K562 (cell line): ENCODE measurements around the gene PIH1D1. TPM values are rescaled to one million over a fixed set of nuclear protein-coding genes. Genes with fewer than 3 reads are reported as not detected.
A peak's percentile ranks its signal among the peaks of the same experiment; 100 is the strongest.

ENCODE experiments used
- BRCA1 ChIP-seq, 2 experiments: fragments of 450-650 bp in 1 of 2; sonication (generic) in 1 of 2; formaldehyde crosslinking in 1 of 2; IDR thresholded peaks; 2 replicates each; pipeline versions ENCODE4 v1.5.0 to v1.6.1; 2017 to 2020; ENCODE audit warnings: mild to moderate bottlenecking in 1 of 2, missing genetic modification reagents in 1 of 2
- ETS1 ChIP-seq: conservative IDR thresholded peaks from 2 replicates; pipeline ENCODE4 v1.6.1; 2011; ENCODE audit warnings: low read depth, mild to moderate bottlenecking, low read length; ENCODE audit not compliant: control insufficient read depth
- HNRNPH1 ChIP-seq: fragments of 200-400 bp; formaldehyde crosslinking; optimal IDR thresholded peaks from 2 replicates; pipeline ENCODE3; 2017; ENCODE audit warnings: low read depth, mild to moderate bottlenecking, low read length, moderate library complexity
- KLF1 ChIP-seq: fragments of 450-650 bp; IDR thresholded peaks from 2 replicates; pipeline ENCODE4 v1.6.1; 2016; ENCODE audit warnings: missing genetic modification characterization, missing compliant biosample characterization
- KLF16 ChIP-seq: IDR thresholded peaks from 2 replicates; pipeline ENCODE4 v1.6.1; 2016; ENCODE audit warnings: antibody characterized with exemption
- MCM5 ChIP-seq: fragments of 450-650 bp; IDR thresholded peaks from 2 replicates; pipeline ENCODE4 v1.6.1; 2016; ENCODE audit warnings: low read depth
- MTA3 ChIP-seq: fragments of 450-650 bp; formaldehyde crosslinking; IDR thresholded peaks from 2 replicates; pipeline ENCODE4 v1.6.1; 2017; ENCODE audit warnings: mild to moderate bottlenecking, borderline replicate concordance
- PURB ChIP-seq: sonication (generic); formaldehyde crosslinking; IDR thresholded peaks from 2 replicates; pipeline ENCODE4 v1.9.0; 2021; ENCODE audit warnings: low read depth, mild to moderate bottlenecking, missing genetic modification reagents
- RBM14 ChIP-seq: fragments of 200-400 bp; formaldehyde crosslinking; IDR thresholded peaks from 2 replicates; pipeline ENCODE4 v1.6.1; 2018; ENCODE audit warnings: low read depth, mild to moderate bottlenecking, low read length, moderate library complexity, borderline replicate concordance; ENCODE audit not compliant: insufficient read depth
- SAP30 ChIP-seq: fragments of 200-600 bp; sonication (generic); IDR thresholded peaks from 2 replicates; pipeline ENCODE4 v1.6.1; 2012; ENCODE audit warnings: borderline replicate concordance, low read depth, mild to moderate bottlenecking, moderate library complexity, low read length, control low read depth, inconsistent platforms; ENCODE audit not compliant: insufficient read depth, poor library complexity, severe bottlenecking
- SNIP1 ChIP-seq: fragments of 450-650 bp; IDR thresholded peaks from 2 replicates; pipeline ENCODE4 v1.7.1; 2017; ENCODE audit warnings: low read depth, mild to moderate bottlenecking
- SRSF9 ChIP-seq: fragments of 200-400 bp; formaldehyde crosslinking; IDR thresholded peaks from 2 replicates; pipeline ENCODE4 v1.6.1; 2017; ENCODE audit warnings: low read depth, low read length, borderline replicate concordance
- TAF15 ChIP-seq: fragments of 200-400 bp; formaldehyde crosslinking; IDR thresholded peaks from 2 replicates; pipeline ENCODE4 v1.6.1; 2017; ENCODE audit warnings: mild to moderate bottlenecking, low read depth, low read length, moderate library complexity
- TFAP4 ChIP-seq: sonication (generic); formaldehyde crosslinking; IDR thresholded peaks from 2 replicates; pipeline ENCODE4 v1.8.0; 2022; ENCODE audit warnings: missing genetic modification reagents, mild to moderate bottlenecking, moderate library complexity, borderline replicate concordance
- XRCC3 ChIP-seq: fragments of 450-650 bp; IDR thresholded peaks from 2 replicates; pipeline ENCODE4 v1.6.1; 2017; ENCODE audit warnings: mild to moderate bottlenecking, moderate library complexity
- ZBTB7A ChIP-seq: IDR thresholded peaks from 2 replicates; pipeline ENCODE4 v1.6.1; 2011; ENCODE audit warnings: low read depth, mild to moderate bottlenecking, low read length, moderate library complexity, borderline replicate concordance; ENCODE audit not compliant: control insufficient read depth
- ZNF212 ChIP-seq: fragments of 450-650 bp; formaldehyde crosslinking; IDR thresholded peaks from 2 replicates; pipeline ENCODE4 v1.4.0; 2020; ENCODE audit warnings: mild to moderate bottlenecking
- ZNF277 ChIP-seq: fragments of 250-450 bp; sonication (Bioruptor Pico); IDR thresholded peaks from 2 replicates; pipeline ENCODE4 v1.8.0; 2022; ENCODE audit warnings: inconsistent platforms, mild to moderate bottlenecking, moderate library complexity, borderline replicate concordance
- polyA plus RNA-seq, 8 experiments: library from polyadenylated mRNA; depleted of rRNA in 4 of 8; stranded (reverse) in 5 of 8; unstranded in 3 of 8; fragments of >200 nt; fragmentation: Nextera tagmentation in 2 of 8; fragmentation: Illumina TruSeq in 1 of 8; extraction: Ambion mirVana in 2 of 8; extraction: Trizol in 1 of 8; gene quantifications; 2 replicates each; pipeline versions ENCODE4 v1.2.1 to v1.2.3, GENCODE V29; 2011 to 2014; ENCODE audit warnings: inconsistent platforms in 1 of 8, missing spikeins in 1 of 8
- total RNA-seq, 7 experiments: library from RNA; depleted of rRNA in 6 of 7; stranded (reverse); fragments of >200 nt in 6 of 7; fragmentation: Illumina TruSeq in 2 of 7; extraction: Trizol in 2 of 7; gene quantifications; 2 replicates each; pipeline versions ENCODE4 v1.2.1 to v1.2.3, GENCODE V29; 2011 to 2021; ENCODE audit warnings: low replicate concordance in 1 of 7
- TF ChIP-seq, protein P1 (sequence below), 2 experiments: fragments of 200-800 bp in 1 of 2; sonication (Bioruptor generic) in 1 of 2; sonication (generic) in 1 of 2; formaldehyde crosslinking in 1 of 2; IDR thresholded peaks in 1 of 2; conservative IDR thresholded peaks in 1 of 2; 2 replicates each; pipeline versions ENCODE4 v1.5.0 to v1.6.1; 2016 to 2020; ENCODE audit warnings: missing compliant biosample characterization in 1 of 2, missing genetic modification characterization in 1 of 2, missing genetic modification reagents in 1 of 2

The PIH1D1 gene
- total and polyA plus RNA-seq, 9 of the 15 experiments (the other 6 are each of a cell fraction or from before 2014, with no cell fraction given): 26.5 to 224 (median 137) TPM

DNA sequence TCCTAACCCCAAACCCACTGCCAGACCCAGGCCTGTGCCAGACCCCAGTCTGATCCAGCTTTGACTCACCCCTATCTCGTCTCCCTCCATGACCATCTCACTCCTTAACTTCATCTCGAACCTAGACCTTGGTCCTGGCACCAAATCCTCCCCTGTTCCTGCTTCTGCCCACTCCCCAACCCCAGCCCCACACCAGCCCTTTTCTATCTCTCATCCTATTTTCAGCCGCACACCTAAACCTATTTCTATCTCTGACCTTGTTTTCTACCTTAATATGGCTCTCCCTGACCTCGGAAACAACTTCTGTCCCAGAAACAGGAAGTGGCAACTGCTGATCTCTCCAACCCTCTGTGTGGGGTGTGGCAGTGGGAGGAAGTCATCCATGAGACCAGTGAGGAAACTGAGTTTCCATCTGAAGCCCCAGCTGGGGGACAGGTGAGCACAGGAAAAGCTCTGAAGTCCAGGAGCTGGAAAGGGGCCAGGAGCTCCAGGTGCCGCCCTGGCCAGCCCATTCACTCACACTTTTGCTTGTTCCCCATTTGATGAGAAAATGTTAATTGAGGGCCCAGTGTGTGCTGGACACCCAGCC, 42.1 kb downstream of the PIH1D1 start (continued):
- TF ChIP-seq TAF15 (no peak), RBM14 (no peak), BRCA1 (IDR thresholded peaks at IDR 0.05) (no peak), BRCA1 (CRISPR knock-in tag; IDR thresholded peaks at IDR 0.05) (no peak), ZNF277 (CRISPR knock-in tag) (no peak), MTA3 (no peak; the same call in 1 of the 2 replicates), MCM5 (no peak), ZBTB7A (no peak), SRSF9 (no peak), KLF16 (no peak), ZNF212 (CRISPR knock-in tag) (no peak), TFAP4 (no peak), PURB (CRISPR knock-in tag) (no peak), SNIP1 (no peak), KLF1 (tag) (no peak), HNRNPH1 (no peak), XRCC3 (no peak), SAP30 (no peak), ETS1 (no peak)
- TF ChIP-seq, protein P1, sequence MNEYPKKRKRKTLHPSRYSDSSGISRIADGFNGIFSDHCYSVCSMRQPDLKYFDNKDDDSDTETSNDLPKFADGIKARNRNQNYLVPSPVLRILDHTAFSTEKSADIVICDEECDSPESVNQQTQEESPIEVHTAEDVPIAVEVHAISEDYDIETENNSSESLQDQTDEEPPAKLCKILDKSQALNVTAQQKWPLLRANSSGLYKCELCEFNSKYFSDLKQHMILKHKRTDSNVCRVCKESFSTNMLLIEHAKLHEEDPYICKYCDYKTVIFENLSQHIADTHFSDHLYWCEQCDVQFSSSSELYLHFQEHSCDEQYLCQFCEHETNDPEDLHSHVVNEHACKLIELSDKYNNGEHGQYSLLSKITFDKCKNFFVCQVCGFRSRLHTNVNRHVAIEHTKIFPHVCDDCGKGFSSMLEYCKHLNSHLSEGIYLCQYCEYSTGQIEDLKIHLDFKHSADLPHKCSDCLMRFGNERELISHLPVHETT (CRISPR knock-in tag; conservative IDR thresholded peaks at IDR 0.05 in 1 of 2, IDR thresholded peaks at IDR 0.05 in 1 of 2): peak in 1 of 2 experiments; percentile 20; a peak in 1 of 4 replicates
